Inferior parietal cortex (tissue), 1 donor: Measurements from ENCODE around the gene ZG16B.

Source experiments
- DNase-seq: peaks from one replicate; pipeline ENCODE4 v3.0.0-alpha.2; 2016; ENCODE audit errors: extremely low spot score

The ZG16B gene

DNA sequence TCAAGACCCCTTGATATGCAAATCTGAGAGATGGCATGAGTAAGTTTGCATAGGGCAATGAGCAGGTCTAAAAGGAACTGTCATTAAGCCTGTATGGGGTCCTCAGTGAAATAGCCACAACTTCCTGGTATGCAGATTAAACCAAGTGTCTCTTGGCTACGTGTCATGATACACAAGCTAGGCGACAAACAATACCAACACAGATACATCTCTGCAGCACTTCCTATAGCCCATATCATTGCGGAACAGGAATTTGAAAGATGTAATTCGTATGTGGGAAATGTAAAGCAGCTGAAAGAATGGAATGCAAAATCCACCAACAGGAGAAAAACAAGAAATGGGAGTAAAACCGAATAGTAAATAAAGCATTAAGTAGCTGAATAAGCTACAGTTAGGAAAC, 15.0 kb downstream of the ZG16B start:
- no peak for DNase-seq

DNA sequence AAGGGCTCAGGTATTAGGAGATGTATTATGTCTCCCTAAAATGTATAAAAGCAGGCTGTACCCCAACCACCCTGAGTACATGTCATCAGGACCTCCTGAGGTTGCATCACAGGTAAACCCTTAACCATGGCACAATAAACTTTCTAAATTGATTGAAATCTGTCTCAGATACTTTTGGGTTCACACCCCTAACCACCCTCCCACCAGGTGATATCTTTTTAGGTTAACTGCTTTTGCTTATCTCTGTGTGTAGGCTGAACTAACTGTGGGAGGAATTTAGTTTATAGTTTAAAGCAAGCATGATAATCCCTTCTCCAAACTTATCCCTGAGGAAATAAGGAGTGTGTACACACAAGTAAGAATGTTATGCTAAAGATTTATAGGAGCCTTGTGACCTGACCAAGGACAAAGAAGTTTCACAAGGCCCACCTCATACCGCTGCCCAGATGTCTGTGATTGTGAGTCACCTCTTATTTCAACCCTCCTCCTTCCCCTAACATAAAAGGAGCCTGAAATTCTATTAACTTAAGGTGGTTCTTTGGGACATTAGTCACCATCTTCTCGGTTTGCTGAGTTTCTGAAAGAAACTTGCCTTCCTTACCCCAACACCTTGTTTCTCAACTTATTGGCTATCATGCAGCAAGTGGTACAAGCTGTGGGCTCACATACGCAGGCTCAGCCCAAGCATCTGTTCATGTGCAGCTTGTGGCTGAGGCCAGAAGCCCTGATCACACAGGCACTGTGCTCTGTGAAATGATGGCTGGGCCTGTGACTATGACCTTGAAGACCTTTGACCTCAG, 16.6 kb downstream of the ZG16B start:
- no peak for DNase-seq

DNA sequence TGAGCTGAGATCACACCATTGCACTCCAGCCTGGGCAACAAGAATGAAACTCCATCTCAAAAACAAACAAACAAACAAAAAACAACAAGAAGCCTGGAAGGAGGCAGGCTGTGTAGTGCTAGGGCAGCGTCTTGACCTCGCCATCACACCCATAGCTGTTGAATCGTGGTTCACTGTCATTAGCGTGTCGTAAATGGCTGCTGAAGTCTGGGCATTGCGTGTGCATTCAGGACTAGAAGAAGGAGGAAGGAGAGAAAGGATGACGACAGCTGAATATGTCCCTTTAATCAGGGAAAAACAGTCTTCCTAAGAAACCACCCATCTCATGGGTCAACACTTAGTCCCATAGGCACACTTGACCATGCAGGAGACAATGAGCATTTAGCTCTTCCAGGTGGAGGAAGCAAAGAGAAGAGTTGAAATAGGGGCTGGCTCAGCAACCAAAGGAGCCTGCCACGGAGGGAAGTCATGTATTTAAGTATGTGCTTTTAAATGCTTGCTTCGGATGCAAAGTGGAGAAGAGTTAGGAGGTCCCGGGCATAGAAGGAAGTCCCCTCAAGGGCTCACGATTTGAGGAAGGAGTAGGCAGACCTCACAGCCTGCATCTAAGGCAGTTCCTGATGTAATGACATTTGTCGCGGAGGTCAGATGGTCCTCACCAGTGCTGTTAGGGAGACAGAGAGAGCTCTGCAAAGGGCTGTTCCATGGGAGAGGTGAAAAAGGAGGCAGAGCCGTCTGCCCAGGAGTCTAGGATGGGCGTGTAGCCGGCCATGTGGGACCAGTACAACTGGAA, 19.0 kb downstream of the ZG16B start:
- DNase-seq = no peak

DNA sequence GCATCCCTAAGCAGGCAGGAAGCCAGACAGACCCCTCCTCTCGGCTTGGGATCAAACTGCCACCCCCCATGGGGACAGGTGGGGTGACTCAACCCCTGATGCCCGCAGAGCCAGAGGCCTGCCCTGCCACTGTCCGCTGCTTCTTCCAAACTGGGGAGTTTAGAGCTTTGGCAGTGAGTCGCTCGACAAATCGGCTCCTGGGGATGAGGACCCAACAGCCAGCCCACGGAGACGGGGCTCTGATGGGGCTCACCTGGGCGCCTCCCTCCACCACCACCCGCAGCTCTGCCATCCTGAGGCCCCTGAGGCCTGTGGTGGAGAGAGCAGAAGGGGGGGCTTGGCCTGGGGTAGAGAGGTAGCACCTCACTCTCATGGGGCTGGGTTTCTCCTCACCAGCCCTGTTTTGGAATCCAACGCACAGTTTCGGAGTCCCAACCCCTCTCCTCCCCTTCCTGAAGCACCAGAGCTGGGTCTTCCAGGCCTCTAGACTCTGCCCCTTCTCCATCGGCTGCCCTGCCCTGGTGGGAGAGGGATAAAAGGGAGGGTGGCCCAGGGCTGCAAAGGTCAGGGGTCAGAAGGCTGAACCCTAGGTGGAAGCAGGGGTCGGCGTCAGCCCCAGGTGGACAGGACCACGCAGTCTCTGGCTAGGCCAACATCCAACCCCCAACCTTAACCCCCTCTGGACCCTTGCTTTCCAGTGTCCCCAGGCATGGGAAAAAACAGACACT, 22.1 kb downstream of the ZG16B start:
- no peak for DNase-seq

DNA sequence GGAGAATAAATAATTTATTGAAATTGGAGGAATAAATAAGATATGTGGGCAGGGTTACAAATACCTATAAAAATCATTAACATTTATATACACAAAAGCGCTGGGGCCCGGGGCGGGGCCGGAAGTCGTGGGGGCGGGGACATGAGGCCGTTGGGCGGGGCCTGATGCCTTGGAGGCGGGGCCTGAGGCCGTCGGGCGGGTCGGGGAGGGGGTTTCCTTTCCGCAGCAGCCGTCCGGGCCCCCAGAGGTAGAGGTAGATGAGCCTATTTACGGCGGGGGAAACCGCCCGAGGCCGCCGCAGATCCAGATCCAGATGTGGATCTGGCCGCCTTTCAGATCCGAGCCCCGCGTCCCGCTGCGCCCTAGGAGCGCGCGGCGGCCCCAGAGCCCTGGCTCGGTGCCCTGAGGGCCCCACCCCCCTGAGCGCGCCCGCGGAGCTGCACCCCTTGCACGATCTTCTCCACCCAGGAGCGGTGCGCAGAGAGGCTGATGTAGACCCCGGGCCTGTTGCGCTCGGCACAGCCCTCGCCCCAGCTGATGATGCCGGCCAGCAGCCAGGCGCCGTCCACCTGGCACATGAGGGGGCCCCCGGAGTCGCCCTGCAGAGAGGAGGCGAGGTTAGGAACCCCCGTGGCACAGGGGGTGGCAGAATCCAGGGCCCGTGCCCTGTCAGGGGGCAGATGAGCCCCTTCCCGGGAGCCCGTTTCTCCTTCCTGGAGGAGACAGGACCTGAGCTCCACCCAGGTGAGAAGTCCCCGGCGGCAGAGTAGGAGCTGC, 22.8 kb downstream of the ZG16B start:
- no peak for DNase-seq

GRCh38 chr16:2853531-2854073, 23.5 kb downstream of the ZG16B start:
- no peak for DNase-seq

GRCh38 chr16:2854700-2855309, 24.7 kb downstream of the ZG16B start:
- no peak for DNase-seq

DNA sequence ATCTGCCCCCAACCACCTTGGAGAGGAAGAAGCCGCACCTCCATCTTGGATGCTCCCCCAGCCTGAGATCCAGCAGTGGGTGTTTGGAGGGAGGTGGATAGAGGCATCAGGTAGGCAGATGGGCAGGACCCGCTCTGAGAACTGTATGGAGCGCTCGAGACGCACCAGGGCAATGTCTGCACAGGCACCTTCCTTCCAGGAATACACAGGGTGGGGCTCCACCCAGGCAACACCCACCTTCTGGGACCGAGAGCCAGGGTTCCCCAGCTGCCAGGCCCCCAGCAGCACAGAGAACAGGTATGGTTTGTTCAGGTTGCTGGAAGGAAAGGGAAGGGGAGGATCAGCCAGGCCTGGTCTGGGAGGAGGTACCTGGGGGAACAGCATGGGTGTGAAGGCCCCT, 25.4 kb downstream of the ZG16B start:
- no peak for DNase-seq

GRCh38 chr16:2856061-2856670, 26.1 kb downstream of the ZG16B start:
- no peak for DNase-seq

DNA sequence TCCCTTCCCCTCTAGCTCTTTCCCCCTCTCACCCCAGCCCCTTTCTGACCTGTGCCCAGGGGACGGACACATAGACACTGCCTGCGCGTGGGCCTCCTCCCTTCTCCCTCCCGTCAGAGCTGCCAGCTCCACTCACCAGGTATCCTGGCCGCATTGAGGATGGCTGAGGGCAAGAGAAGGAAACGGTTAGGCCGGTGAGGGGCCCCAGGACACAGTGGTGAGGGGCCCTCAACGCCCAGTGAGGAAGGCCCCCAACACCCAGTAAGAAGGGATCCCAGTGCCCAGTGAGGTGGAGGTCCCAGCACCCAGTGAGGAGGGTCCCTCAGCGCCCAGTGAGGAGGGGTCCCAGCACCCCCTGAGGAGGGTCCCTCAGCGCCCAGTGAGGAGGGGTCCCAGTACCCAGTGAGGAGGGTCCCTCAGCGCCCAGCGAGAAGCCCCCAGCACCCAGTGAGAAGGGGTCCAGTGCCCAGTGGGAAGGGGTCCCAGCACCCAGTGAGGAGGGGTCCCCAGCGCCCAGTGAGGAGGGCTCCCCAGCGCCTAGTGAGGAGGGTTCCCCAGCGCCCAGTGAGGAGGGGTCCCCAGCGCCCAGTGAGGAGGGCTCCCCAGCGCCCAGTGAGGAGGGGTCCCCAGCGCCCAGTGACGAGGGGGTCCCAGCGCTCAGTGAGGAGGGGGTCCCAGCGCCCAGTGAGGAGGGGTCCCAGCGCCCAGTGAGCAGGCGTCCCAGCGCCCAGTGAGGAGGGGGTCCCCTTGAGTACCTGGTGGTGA, 26.8 kb downstream of the ZG16B start:
- DNase-seq = no peak

GRCh38 chr16:2857451-2858244, 27.5 kb downstream of the ZG16B start, which contains the start of gene PRSS22:
Gene PRSS22 (minus strand): TSS chr16:2858170. CDS start chr16:2858104, 66 bp downstream.
- no peak for DNase-seq

GRCh38 chr16:2858245-2859025, 28.3 kb downstream of the ZG16B start:
- DNase-seq = no peak

DNA sequence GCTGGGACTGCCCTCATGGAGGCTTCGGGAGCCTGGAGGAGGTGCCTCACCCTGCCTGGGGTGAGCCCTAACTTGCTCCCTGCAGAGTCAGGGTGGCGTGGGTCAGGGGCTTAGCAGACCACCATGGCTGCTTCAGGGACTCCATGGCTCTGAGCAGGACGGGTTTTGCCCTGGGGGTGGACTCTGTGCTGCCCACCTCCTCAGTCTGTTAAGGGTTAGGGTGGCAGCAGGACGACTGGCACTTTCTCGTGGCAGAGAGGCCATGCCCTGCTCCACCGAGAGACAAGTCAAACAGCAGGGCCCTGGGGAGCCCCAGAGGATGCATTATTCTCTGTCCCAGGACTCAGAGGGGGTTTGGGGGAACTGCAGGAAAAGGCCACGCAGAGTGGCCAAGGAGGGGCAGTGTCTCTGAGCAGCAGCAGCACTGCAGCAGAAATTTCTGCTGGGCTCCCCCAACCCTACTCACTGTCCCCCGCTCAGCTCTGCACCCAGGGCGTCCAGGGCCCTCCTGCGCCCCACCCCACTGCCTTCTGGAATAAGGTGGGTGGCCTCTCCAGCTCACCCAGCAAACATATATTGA, 29.7 kb downstream of the ZG16B start:
- DNase-seq = no peak

DNA sequence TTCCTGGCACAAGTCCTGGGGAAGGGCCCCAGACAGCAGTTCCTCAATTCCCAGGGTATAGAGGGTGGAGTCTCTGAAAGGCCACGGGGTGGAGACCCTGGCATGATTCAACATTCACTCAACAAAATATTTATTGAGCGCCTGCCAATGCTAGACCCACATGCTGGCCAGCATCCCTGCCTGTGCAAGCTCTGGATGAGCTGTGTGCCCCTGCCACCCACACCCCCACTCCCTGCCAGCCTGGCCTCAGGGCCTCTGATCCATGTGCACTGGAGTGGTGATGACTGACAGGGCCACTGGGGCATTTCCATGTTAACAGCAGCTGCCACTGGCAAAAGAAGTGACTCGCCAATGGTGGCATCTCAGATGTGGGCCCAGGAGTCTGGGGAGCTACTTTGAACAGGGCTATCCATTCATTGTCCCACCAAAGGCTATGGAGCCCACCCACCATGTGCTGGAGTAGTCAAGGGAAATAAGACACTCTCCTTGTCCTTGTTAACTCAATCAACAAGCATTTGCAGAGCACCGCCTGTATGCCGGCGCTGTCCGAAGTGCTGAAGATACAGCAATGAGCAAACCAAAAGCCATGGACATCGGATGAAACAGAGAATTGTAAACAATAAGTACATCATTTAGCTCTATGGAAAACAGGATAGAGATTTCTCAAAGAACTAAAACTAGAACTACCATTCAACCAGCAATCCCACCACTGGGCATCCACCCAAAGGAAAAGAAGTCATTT, 30.9 kb downstream of the ZG16B start:
- no peak for DNase-seq

- DNase-seq = no peak
Measured at GRCh38 chr16:2865651-2866050, 35.5 kb downstream of the ZG16B start.

- no peak for DNase-seq
Measured at GRCh38 chr16:2866431-2866830, 36.3 kb downstream of the ZG16B start.

GRCh38 chr16:2867661-2867986, 37.5 kb downstream of the ZG16B start:
- DNase-seq = no peak
